GM12878 (cell line): ENCODE results near the gene PCDHGA8. TPM values are rescaled to one million over a fixed set of nuclear protein-coding genes. Genes with fewer than 3 reads are reported as not detected.
"Not testable (repeated sequence)": the region's sequence is repeated elsewhere in the genome, so short reads cannot be mapped to it uniquely, and the experiment has no call there.

Experiments
- ATAC-seq: fragments of 200-7000 bp; cut with Tn5 transposase; 3 replicates; pipeline ENCODE4 v1.9.1; 2020; ENCODE audit warnings: mild to moderate bottlenecking, moderate library complexity
- BruUV-seq: library from RNA; stranded (reverse); fragments of 400-500 nt; replicated peaks from 2 replicates; lab custom pipeline; 2021; lab: Mats Ljungman, UMichigan
- CTCF ChIA-PET: fragments of 300-600 bp; sonication (Branson Sonifier 250); formaldehyde crosslinking; extraction: SDS; loops from one replicate; lab custom pipeline; 2021; ENCODE audit warnings: inconsistent platforms; lab: Yijun Ruan, JAX
- POLR2A ChIA-PET: fragments of 350-600 bp; formaldehyde crosslinking; extraction: SDS; loops from one replicate; lab custom pipeline; 2021; ENCODE audit warnings: inconsistent platforms; lab: Charles Lee
- RAD21 ChIA-PET: fragments of 300-600 bp; sonication (Branson Sonifier 250); formaldehyde crosslinking; loops from one replicate; lab custom pipeline; 2023; ENCODE audit warnings: antibody characterized with exemption; ENCODE audit not compliant: unreplicated experiment; lab: Charles Lee
- SMC1A ChIA-PET: fragments of 300-600 bp; sonication (Branson Sonifier 250); formaldehyde crosslinking; loops from one replicate; lab custom pipeline; 2023; ENCODE audit not compliant: unreplicated experiment, uncharacterized antibody; lab: Charles Lee
- DNase-seq: peaks from one replicate; pipeline ENCODE4 v3.0.0-alpha.2; 2011; ENCODE audit warnings: low read depth, low spot score
- FAIRE-seq: peaks from 3 replicates; lab custom pipeline; 2011; peaks lifted over from hg19 to GRCh38; lab: Jason Lieb, UNC
- H2AFZ ChIP-seq: 2 replicates; pipeline ENCODE4 v1.6.0; 2011; ENCODE audit warnings: low read depth, low read length, control low read depth; ENCODE audit not compliant: control insufficient read depth
- H3K27ac ChIP-seq: 2 replicates; pipeline ENCODE4 v1.5.1; 2011; ENCODE audit warnings: control low read depth; ENCODE audit not compliant: control insufficient read depth, insufficient read depth
- H3K27me3 ChIP-seq, 2 experiments: replicated peaks in 1 of 2; 2 replicates each; pipeline versions ENCODE4 v1.6.0 to v1.6.1; 2011; ENCODE audit warnings: low read length in 1 of 2; ENCODE audit not compliant: control insufficient read depth in 2 of 2, insufficient read depth in 2 of 2
- H3K36me3 ChIP-seq, 2 experiments: 2 replicates each; pipeline ENCODE4 v1.5.1; 2011; ENCODE audit warnings: low read length in 1 of 2; ENCODE audit not compliant: control insufficient read depth in 2 of 2, insufficient read depth in 2 of 2
- H3K4me1 ChIP-seq: 2 replicates; pipeline ENCODE4 v1.6.1; 2011; ENCODE audit warnings: mild to moderate bottlenecking, low read length, moderate library complexity, mixed read lengths; ENCODE audit not compliant: control insufficient read depth, insufficient read depth
- H3K4me2 ChIP-seq: 2 replicates; pipeline ENCODE4 v1.6.0; 2011; ENCODE audit warnings: control low read depth; ENCODE audit not compliant: control insufficient read depth, insufficient read depth
- H3K4me3 ChIP-seq: fragments of 200-600 bp; sonication (generic); 2 replicates; pipeline ENCODE4 v1.5.1; 2016
- H3K79me2 ChIP-seq: 2 replicates; pipeline ENCODE4 v1.6.0; 2011; ENCODE audit warnings: low read length; ENCODE audit not compliant: control insufficient read depth, insufficient read depth
- H3K9ac ChIP-seq: 2 replicates; pipeline ENCODE4 v1.8.0; 2011; ENCODE audit warnings: low read length, control low read depth, mixed read lengths; ENCODE audit not compliant: control insufficient read depth, insufficient read depth
- H3K9me3 ChIP-seq: replicated peaks from 3 replicates; pipeline ENCODE4 v1.5.1; 2011; ENCODE audit warnings: mild to moderate bottlenecking, low read length; ENCODE audit not compliant: control insufficient read depth, insufficient read depth
- H4K20me1 ChIP-seq: 2 replicates; pipeline ENCODE4 v1.6.0; 2011; ENCODE audit not compliant: control insufficient read depth, insufficient read depth
- CBFB ChIP-seq: IDR thresholded peaks from 2 replicates; pipeline ENCODE4 v1.6.1; 2016; ENCODE audit warnings: antibody characterized with exemption, low read depth
- FOXK2 ChIP-seq: fragments of 450-650 bp; IDR thresholded peaks from 2 replicates; pipeline ENCODE4 v1.6.1; 2017; ENCODE audit warnings: mild to moderate bottlenecking, moderate library complexity
- GATAD2B ChIP-seq: fragments of 450-650 bp; conservative IDR thresholded peaks from 2 replicates; pipeline ENCODE4 v1.6.1; 2017; ENCODE audit warnings: low read depth, mild to moderate bottlenecking, moderate library complexity
- ZZZ3 ChIP-seq: IDR thresholded peaks from 2 replicates; pipeline ENCODE4 v1.6.1; 2011; ENCODE audit warnings: low read depth; ENCODE audit not compliant: control insufficient read depth, insufficient read length
- WGBS: methylation state at CpG from one replicate; pipeline ENCODE4 v1.1.6; 2016; ENCODE audit warnings: low lambda C conversion rate; ENCODE audit not compliant: insufficient replicate concordance, insufficient coverage; ENCODE audit errors: missing lambda C conversion rate; 5-methylcytosine and 5-hydroxymethylcytosine counted together
- in situ Hi-C: fragments of 300-500 bp; cut with MboI; formaldehyde crosslinking; loops from 9 replicates; pipeline ENCODE4 v1.14.3; 2018; ENCODE audit warnings: mixed read lengths
- intact Hi-C: fragments of 100-400 bp; cut with micrococcal nuclease; formaldehyde crosslinking; loops from one replicate; pipeline ENCODE4 v1.14.2; 2022; ENCODE audit not compliant: unreplicated experiment
- polyA plus RNA-seq, 11 experiments: library from polyadenylated mRNA; depleted of rRNA in 4 of 11; unstranded in 6 of 11; stranded (reverse) in 5 of 11; fragments of >200 nt; fragmentation: Nextera tagmentation in 4 of 11; fragmentation: Illumina TruSeq in 1 of 11; extraction: Ambion mirVana in 4 of 11; extraction: Trizol in 1 of 11; gene quantifications; 1 replicate in 1 of 11; 2 replicates in 10 of 11; pipeline versions ENCODE4 v1.2.1 to v1.2.3, GENCODE V29; 2011 to 2016; ENCODE audit warnings: inconsistent platforms in 2 of 11, missing spikeins in 2 of 11, low read depth in 1 of 11
- total RNA-seq, 4 experiments: library from RNA; depleted of rRNA in 3 of 4; stranded (reverse); fragments of >200 nt in 3 of 4; fragmentation: Illumina TruSeq in 1 of 4; extraction: Trizol in 1 of 4; gene quantifications; 2 replicates each; pipeline versions ENCODE4 v1.2.1 to v1.2.3, GENCODE V29; 2013 to 2021
- TF ChIP-seq, protein P1 (sequence below), 3 experiments: IDR thresholded peaks in 2 of 3; conservative IDR thresholded peaks in 1 of 3; 2 replicates each; pipeline ENCODE4 v1.5.1; 2011; ENCODE audit warnings: low read depth in 3 of 3, low read length in 3 of 3, mild to moderate bottlenecking in 3 of 3, control low read depth in 2 of 3, moderate library complexity in 2 of 3, inconsistent platforms in 1 of 3, mixed read lengths in 1 of 3; ENCODE audit not compliant: control insufficient read depth in 2 of 3, insufficient read depth in 1 of 3; ENCODE audit errors: extremely low read depth in 1 of 3

Gene PCDHGA8
- total and polyA plus RNA-seq, 10 of the 15 experiments (the other 5 are each of a cell fraction or from before 2014, with no cell fraction given) = 0.01 to 0.04 TPM; not detected in 8

GRCh38 chr5:141384471-141385267 lies 7.8 kb upstream of the PCDHGA8 start:
- ChIA-PET CTCF (no interaction called here), RAD21 (no interaction called here), POLR2A (no interaction called here), SMC1A (no interaction called here)
- no peaks in the 10 kb centered on the region for H3K36me3 ChIP-seq
- no peak overlapping the region for H2AFZ ChIP-seq
- in situ Hi-C loops (no loop called here), intact Hi-C loops (no loop called here)
- BruUV-seq = no TSS peak
- peaks cover 5% of the 10 kb centered on the region; the same call in 2 of the 3 replicates for H3K9me3 ChIP-seq
- H3K27me3 ChIP-seq = no peaks in the 10 kb centered on the region
- no peak overlapping the region for H3K9ac ChIP-seq
- H3K79me2 ChIP-seq = no peaks in the 10 kb centered on the region
- DNase-seq (no peak), FAIRE-seq (no peak), ATAC-seq (no peak)
- no peaks in the 10 kb centered on the region for H4K20me1 ChIP-seq
- H3K27ac ChIP-seq = no peak overlapping the region
- no peak overlapping the region for H3K4me2 ChIP-seq
- WGBS = 95% methylated on average over 43 of the region's 43 CpGs
- no peak overlapping the region for H3K4me3 ChIP-seq
- no peaks in the 10 kb centered on the region for H3K4me1 ChIP-seq
- no peak for TF ChIP-seq FOXK2
- TF ChIP-seq GATAD2B = no peak
- no peak for TF ChIP-seq CBFB
- TF ChIP-seq ZZZ3 = no peak

DNA sequence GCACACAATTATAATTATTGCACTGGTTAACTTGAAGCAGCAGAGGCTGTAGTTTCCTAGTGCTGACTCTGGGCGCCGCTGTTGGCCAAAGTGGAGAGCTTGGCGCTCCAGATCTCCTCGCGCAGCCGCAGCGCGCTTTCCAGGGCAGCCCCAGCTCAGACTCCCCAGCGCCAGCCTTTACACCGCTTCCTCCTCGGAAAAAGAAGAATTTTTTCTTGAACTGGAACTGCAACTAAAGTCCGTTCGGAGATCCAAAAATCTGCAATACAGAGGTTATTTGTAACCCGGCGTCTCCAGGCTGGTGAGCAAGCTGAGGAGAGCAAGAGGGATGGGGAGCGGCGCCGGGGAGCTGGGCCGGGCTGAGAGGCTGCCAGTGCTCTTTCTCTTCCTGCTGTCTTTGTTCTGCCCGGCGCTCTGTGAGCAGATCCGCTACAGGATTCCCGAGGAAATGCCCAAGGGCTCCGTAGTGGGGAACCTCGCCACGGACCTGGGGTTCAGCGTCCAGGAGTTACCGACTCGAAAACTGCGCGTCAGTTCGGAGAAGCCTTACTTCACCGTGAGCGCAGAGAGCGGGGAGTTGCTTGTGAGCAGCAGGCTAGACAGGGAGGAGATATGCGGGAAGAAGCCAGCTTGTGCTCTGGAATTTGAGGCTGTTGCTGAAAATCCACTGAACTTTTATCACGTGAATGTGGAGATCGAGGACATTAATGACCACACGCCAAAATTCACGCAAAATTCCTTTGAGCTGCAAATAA lies 4.7 kb upstream of the PCDHGA8 start, which contains the start of gene PCDHGB4:
TSS of gene PCDHGB4 (plus strand) at position 142 of the 755 bp plus-strand sequence. CDS start at position 329, 187 bp downstream.
- H3K79me2 ChIP-seq, intact Hi-C loops, H3K27ac ChIP-seq, BruUV-seq, DNase-seq, H3K4me2 ChIP-seq, H3K36me3 ChIP-seq, H3K9ac ChIP-seq, H4K20me1 ChIP-seq: not testable (repeated sequence)
- peak; percentile 23 for FAIRE-seq
- SMC1A ChIA-PET = interaction anchor here (1.4 kb wide), 1 partner anchor 176 kb away, joined by 6 read pairs; no protein-coding TSS in a partner anchor
- TF ChIP-seq, protein P1, sequence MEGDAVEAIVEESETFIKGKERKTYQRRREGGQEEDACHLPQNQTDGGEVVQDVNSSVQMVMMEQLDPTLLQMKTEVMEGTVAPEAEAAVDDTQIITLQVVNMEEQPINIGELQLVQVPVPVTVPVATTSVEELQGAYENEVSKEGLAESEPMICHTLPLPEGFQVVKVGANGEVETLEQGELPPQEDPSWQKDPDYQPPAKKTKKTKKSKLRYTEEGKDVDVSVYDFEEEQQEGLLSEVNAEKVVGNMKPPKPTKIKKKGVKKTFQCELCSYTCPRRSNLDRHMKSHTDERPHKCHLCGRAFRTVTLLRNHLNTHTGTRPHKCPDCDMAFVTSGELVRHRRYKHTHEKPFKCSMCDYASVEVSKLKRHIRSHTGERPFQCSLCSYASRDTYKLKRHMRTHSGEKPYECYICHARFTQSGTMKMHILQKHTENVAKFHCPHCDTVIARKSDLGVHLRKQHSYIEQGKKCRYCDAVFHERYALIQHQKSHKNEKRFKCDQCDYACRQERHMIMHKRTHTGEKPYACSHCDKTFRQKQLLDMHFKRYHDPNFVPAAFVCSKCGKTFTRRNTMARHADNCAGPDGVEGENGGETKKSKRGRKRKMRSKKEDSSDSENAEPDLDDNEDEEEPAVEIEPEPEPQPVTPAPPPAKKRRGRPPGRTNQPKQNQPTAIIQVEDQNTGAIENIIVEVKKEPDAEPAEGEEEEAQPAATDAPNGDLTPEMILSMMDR (IDR thresholded peaks at IDR 0.05 in 2 of 3, conservative IDR thresholded peaks at IDR 0.05 in 1 of 3; ENCODE audit: control insufficient read depth in 2 of 3, extremely low read depth in 1 of 3, insufficient read depth in 1 of 3, low read depth in 3 of 3, low read length in 3 of 3) = peak; percentile 35 to 40 (median 39); a peak in 5 of 6 replicates
- TF ChIP-seq, all 136 proteins: peak for 1; not testable (repeated sequence) for 135
- H3K27me3 ChIP-seq, H2AFZ ChIP-seq, POLR2A ChIA-PET, RAD21 ChIA-PET, H3K4me3 ChIP-seq, H3K9me3 ChIP-seq, H3K4me1 ChIP-seq, in situ Hi-C loops: not testable (repeated sequence)
- CTCF ChIA-PET = interaction anchor here (1.2 to 1.7 kb wide), 3 partner anchors 13 to 176 kb away, joined by 3 to 6 read pairs (median 4); partner anchors contain the start of gene PCDHGA10
- ATAC-seq = peak; percentile 77
- WGBS = 2% methylated on average over 18 of the region's 40 CpGs
